ENCODE data around the gene UQCC5.

UQCC5 gene

GRCh38 chr3:52521881-52522650 is 14.3 kb upstream of the UQCC5 start:
- H3K4me3 ChIP-seq (replicated peaks; ENCODE audit: low read depth, low read length), result no peak overlapping the region
- no peak for TF ChIP-seq CTCF (IDR thresholded peaks at IDR 0.05; ENCODE audit: low read depth, low read length, missing control alignments)
- no peak for DNase-seq (ENCODE audit: extremely low read depth, low read depth)

DNA sequence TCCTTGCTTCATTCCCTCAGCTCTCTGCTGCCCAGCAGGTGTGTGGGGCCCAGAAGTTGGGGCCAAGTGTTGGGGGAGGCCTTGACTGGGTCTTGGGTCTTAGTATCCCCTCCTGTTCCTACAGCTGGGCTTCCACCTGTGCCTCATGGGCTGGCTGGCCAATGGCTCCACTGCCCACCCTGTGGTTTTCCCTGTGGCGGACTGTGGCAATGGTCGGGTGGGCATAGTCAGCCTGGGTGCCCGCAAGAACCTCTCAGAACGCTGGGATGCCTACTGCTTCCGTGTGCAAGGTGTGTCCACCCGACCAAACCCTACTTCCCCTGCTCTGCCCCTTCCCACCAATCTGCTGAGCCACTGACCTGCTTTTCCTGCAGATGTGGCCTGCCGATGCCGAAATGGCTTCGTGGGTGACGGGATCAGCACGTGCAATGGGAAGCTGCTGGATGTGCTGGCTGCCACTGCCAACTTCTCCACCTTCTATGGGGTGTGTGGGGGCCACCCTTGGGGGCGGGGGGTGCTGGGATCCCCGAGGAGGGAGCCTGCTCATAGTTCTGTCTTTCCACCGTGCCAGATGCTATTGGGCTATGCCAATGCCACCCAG is 13.7 kb upstream of the UQCC5 start:
- no peak for DNase-seq (ENCODE audit: extremely low read depth, low read depth)
- no peak for TF ChIP-seq CTCF (IDR thresholded peaks at IDR 0.05; ENCODE audit: low read depth, low read length, missing control alignments)
- no peak overlapping the region for H3K4me3 ChIP-seq (replicated peaks; ENCODE audit: low read depth, low read length)

GRCh38 chr3:52523386-52524257 is 12.8 kb upstream of the UQCC5 start:
- no peak overlapping the region for H3K4me3 ChIP-seq (replicated peaks; ENCODE audit: low read depth, low read length)
- no peak for TF ChIP-seq CTCF (IDR thresholded peaks at IDR 0.05; ENCODE audit: low read depth, low read length, missing control alignments)
- DNase-seq (ENCODE audit: extremely low read depth, low read depth), result no peak

DNA sequence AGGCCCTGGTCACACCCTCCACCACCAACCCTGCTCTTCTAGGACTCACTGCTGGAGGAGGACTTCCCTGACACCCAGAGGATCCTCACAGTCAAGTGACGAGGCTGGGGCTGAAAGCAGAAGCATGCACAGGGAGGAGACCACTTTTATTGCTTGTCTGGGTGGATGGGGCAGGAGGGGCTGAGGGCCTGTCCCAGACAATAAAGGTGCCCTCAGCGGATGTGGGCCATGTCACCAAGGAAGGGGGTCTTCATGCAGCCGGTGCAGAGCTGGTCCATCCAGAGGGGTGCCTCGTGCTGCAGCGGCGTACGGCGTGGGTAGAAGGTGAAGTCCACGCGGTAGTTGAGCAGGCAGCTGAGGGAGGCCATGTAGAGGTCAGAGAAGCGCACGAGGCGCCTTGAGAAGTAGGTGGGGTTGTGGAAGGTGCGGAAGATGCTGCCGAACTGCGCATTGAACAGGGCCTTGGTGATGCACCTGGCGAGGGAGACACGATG is 12.1 kb upstream of the UQCC5 start:
- H3K4me3 ChIP-seq (replicated peaks; ENCODE audit: low read depth, low read length), result no peak overlapping the region
- no peak for TF ChIP-seq CTCF (IDR thresholded peaks at IDR 0.05; ENCODE audit: low read depth, low read length, missing control alignments)
- DNase-seq (ENCODE audit: extremely low read depth, low read depth), result no peak

- no peak overlapping the region for H3K4me3 ChIP-seq (replicated peaks; ENCODE audit: low read depth, low read length)
- DNase-seq (ENCODE audit: extremely low read depth, low read depth), result no peak
- TF ChIP-seq CTCF (IDR thresholded peaks at IDR 0.05; ENCODE audit: low read depth, low read length, missing control alignments), result no peak
Measured at GRCh38 chr3:52524752-52525679, 11.4 kb upstream of the UQCC5 start.

Data from HFF-Myc (cell line).